Measurements from ENCODE around the gene GLB1L3.
"Not testable (repeated sequence)": the region's sequence is repeated elsewhere in the genome, so short reads cannot be mapped to it uniquely, and the experiment has no call there.

The GLB1L3 gene

DNA sequence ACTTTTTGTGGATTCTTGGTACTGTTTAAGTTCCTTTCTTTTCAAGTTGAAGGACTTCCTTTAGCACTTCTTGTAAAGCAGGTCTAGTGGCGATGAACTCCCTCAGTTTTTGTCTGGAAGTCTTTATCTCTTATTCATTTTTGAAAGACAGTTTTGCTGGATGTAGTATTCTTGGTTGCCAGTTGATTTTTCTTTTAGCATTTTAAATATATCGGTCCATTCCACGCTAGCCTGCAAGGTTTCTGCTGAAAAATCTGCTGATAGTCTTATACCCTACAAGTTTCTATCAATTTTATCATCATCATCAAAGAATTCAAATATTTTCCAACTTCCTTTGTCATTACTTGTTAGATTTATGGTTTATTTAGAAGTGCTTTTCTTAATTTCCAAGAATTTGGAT, 40.9 kb downstream of the GLB1L3 start:
- DNase-seq: no peak

DNA sequence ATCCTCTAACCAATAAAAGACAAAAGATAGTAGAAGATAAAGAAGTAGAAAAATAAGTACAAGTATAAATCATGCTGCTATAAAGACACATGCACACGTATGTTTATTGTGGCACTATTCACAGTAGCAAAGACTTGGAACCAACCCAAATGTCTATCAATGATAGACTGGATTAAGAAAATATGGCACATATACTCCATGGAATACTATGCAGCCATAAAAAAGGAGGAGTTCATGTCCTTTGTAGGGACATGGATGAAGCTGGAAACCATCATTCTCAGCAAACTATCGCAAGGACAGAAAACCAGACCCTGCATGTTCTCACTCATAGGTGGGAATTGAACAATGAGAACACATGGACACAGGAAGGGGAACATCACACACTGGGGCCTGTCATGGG, 45.2 kb downstream of the GLB1L3 start:
- not testable (repeated sequence) for DNase-seq

DNA sequence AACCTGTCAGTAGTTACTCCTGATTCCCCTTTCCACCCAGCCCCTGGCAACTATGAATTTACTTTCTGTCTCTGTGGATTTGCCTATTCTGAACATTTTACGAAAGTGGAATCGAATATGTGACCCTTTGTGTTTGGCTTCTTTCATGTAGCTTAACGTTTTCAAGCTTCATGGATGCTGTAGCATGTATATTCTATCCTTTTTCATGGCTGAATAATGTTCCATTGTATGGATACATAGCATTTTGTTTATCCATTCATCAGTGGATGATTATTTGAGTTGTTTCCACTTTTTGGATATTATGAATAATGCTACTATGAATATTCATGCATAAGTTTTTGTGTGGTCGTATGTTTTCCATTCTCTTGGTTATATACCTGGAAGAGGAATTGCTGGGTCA, 46.4 kb downstream of the GLB1L3 start:
- DNase-seq: no peak

- DNase-seq: no peak
These were observed 52.3 kb downstream of the GLB1L3 start for GRCh38 chr11:134328433-134328832.

DNA sequence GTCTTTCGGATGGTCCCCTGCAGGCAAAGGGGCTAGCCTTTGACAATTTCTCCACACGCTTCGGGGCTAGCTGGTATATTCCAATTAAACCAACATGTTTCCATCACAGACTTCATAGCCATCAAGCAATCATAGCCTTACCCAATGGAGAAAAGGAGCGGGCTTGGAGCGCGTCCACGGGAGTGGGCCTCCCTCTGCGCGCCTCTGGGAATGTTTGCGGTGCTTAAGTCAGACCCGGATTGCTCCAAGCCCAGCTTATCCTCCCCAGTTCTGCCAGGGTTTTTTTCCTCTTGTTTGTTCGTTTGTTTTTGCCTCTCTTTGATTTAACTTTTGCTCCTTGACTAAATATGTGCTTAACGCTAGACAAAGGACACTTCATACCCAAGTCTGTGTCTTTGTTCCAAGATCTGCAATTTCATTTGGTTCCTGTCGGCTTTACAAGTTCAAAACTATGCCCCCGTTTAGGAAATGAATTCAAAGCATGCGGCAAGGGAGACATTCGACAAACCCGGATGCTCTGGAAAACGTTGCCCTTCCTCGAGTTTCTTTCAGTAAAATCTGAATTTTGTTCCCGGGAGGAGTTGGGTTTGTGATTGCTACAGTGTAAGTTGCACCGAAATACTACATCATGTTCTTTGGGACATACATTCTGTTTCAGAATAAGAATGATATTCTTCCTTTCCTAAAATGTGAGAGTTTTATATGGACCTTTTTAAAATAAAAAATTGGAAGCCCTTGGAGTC, 54.6 kb downstream of the GLB1L3 start:
- no peak for DNase-seq

DNA sequence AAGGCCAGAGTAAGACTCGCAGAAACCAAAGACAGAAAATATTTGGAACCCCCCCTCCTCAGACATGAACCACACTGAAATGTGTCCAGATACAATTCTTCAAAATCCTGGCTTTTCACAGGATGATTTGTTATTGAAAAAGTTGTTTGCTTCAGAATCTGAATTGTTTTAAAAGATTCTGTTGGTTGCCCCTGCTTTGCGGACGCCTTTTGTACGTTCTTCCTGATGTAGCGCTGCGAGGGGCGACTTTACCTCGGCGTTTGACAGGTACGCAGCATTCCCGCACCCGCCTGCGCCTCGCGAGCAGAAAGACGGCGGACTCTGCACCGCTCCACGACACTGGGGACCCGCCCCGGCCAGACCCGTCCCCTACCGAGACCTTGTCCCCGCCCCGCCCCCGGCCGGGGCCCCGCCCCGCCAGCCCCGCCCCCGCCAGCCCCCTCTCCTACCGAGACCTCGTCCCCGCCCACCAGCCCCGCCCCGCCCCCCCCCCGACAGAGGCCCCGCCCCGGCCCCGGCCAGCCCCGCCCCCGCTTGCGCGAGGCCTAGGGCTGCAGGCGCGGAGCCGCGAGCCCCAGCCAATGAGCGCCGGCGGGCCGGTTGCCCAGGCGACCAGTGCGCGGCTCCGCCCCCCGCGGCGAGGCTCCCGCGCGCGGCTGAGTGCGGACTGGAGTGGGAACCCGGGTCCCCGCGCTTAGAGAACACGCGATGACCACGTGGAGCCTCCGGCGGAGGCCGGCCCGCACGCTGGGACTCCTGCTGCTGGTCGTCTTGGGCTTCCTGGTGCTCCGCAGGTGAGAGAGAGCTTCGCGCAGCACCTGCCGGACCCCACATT, 55.4 kb downstream of the GLB1L3 start, which contains the start of gene GLB1L2:
Gene GLB1L2, plus strand, starts transcription at position 635 of the 835 bp plus-strand sequence. Its CDS starts 74 bp downstream, at position 709.
- DNase-seq: peak; percentile 79

- DNase-seq: no peak
These were observed 56.0 kb downstream of the GLB1L3 start for GRCh38 chr11:134332189-134332631.

GRCh38 chr11:134332782-134333181, 56.6 kb downstream of the GLB1L3 start:
- no peak for DNase-seq

DNA sequence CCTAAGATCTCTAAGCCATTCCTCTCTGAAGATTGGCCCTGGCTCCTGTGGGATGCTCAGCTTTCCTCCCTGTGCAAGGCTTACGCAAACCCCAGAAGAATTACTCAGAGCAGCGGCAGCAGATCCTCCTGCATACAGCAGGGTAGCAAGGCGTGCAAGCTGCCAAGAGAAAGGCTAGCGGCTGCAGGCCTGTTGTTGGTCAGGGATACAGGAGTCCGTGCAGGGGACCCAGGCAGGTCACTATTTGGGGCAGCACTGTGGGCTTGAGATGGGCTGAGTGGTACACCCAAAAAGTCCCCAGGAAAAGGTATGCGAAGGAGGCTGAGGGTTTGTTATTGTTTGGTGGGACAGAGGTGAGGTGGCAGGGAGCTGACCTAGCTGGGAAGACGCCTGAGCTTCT, 57.1 kb downstream of the GLB1L3 start:
- no peak for DNase-seq

DNA sequence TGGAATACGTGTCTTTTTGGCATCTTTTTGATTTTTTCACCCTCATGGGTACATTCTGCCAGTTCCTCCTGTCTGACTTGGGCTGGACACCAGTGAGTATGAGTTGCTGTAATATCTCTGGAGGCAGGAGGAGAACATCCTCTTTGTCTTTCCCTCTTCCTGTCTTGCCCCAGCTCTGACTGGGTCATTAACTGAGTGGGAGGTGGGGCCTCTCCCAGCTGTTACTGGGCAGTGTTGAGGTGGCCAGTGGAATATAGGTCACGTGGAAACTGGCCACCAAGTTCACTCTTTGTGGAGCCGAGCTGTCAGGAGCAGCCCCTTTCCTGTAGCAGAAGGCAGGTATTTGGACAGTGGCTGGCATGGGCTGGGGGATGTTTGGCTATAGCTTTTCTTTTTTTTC, 57.8 kb downstream of the GLB1L3 start:
- DNase-seq: no peak

GRCh38 chr11:134334796-134335571, 58.8 kb downstream of the GLB1L3 start:
- no peak for DNase-seq

GRCh38 chr11:134337051-134337450, 60.9 kb downstream of the GLB1L3 start:
- DNase-seq: no peak

DNA sequence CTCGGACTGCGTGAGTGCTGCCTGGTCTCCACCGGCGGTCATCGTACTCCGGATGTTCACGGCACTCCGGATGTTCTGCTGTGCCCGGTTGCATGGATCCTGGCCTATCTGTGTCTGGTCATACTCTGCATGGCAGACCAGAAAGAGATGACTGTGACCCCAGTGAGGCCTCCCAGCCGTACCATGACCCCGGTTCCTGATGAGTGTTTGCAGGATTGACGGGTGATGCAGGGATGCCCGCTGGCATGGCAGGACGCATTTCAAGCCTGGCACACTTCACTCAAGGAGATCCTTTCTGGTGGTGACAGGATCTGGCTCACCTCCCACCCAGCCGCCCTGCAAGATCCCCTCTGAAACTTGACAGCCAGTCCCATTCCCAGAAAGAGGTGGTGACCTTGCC, 61.9 kb downstream of the GLB1L3 start:
- DNase-seq: no peak

DNA sequence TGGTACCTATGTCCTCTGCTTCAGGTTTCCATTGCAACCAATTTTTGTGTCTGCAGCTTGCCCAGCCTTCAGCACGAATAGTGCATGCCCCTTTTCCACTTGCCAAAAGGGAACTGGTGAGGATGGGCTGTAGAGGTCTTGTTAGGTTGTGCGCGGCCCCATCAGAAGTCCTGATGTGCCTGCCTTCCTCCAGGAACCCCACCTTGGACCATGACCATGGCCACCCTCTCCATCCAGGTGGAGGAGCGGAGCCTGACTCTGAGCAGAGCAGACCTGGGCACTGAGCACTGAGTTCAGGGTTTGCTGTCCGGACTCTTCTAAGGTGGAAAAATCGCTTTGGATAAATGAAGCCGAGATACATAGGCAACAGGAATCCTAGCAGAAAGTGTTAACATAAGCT, 62.5 kb downstream of the GLB1L3 start:
- DNase-seq: no peak

- no peak for DNase-seq
These were observed 63.6 kb downstream of the GLB1L3 start for GRCh38 chr11:134339756-134340155.

- DNase-seq: no peak
These were observed 64.3 kb downstream of the GLB1L3 start for GRCh38 chr11:134340354-134340964.

GRCh38 chr11:134341805-134342571, 65.8 kb downstream of the GLB1L3 start:
- DNase-seq: no peak

GRCh38 chr11:134342572-134343340, 66.6 kb downstream of the GLB1L3 start:
- no peak for DNase-seq

- DNase-seq: no peak
These were observed 67.5 kb downstream of the GLB1L3 start for GRCh38 chr11:134343646-134344045.

DNA sequence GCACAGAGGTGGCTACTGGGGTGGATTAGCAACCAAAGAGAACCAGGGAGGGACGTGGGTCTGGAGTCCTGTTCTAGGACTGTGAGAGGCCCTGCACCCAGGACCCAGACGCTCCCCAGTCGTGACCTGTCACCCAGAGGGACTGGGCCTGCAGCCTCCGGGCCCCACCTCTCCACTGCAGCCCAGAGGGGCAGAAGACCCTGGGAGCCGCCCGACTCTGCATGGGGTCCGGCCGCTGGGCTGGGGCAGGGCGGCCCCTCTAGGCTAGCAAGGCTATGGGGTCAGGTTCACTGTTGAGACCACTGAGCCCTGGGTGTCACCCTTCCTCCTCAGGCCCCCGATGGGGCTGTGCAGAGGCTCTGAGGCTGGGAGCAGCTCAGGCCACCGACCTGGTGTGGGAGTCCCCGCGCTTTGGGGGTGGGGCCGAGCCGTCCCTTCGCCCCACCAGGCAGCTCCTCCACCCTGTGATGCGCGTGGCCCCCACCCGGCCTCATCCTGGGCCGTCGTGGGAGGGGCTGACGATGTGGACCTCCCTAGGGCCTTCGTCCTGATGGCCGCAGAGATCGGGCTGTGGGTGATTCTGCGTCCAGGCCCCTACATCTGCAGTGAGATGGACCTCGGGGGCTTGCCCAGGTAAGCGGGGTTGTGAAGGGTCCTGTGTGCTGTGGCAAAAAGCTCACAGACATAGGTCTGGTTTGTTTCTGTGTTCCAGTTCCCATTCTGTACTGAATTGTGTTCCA, 68.5 kb downstream of the GLB1L3 start:
- DNase-seq: not testable (repeated sequence)

GRCh38 chr11:134345237-134345550, 69.0 kb downstream of the GLB1L3 start:
- no peak for DNase-seq
